Thyroid gland (tissue), 4 donors: ENCODE measurements around the gene SERTAD4.

Experiments
- POLR2A ChIP-seq, 2 donors: fragments of 450-650 bp; IDR thresholded peaks; one replicate each; pipeline ENCODE4 v1.6.1; 2017; ENCODE audit warnings: antibody characterized with exemption in 2 of 2, mild to moderate bottlenecking in 2 of 2, moderate library complexity in 1 of 2
- TF ChIP-seq, protein P1 (sequence below), 6 experiments: fragments of 200-600 bp in 3 of 6; fragments of 450-650 bp in 3 of 6; sonication (generic) in 3 of 6; IDR thresholded peaks; one replicate each; pipeline ENCODE4 v1.5.1; 2016 to 2019; ENCODE audit warnings: antibody characterized with exemption in 6 of 6, mild to moderate bottlenecking in 2 of 6, inconsistent platforms in 1 of 6, moderate library complexity in 1 of 6

DNA sequence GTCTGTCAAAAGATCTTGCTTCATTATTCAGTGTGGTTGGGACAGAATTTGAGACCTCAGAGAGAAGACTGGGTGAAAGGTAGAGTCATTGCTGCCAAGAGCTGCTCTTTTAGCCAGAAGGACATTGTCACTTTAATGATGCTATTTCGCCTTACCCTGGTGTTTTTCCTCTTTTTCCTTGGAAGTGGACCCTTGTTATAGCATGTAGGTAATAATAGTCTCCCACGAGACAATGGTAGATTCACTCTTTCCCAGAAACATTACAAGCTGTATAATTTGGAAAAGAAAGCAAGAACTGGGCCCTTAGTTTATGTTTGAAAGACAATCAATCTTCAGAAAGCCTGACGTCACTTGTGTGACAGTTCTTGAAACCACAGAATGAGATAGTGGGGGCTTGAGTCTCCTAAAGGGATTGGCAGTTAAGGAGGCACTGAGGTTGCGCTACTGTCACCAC is 3.8 kb downstream of the SERTAD4 start:
- TF ChIP-seq, protein P1, sequence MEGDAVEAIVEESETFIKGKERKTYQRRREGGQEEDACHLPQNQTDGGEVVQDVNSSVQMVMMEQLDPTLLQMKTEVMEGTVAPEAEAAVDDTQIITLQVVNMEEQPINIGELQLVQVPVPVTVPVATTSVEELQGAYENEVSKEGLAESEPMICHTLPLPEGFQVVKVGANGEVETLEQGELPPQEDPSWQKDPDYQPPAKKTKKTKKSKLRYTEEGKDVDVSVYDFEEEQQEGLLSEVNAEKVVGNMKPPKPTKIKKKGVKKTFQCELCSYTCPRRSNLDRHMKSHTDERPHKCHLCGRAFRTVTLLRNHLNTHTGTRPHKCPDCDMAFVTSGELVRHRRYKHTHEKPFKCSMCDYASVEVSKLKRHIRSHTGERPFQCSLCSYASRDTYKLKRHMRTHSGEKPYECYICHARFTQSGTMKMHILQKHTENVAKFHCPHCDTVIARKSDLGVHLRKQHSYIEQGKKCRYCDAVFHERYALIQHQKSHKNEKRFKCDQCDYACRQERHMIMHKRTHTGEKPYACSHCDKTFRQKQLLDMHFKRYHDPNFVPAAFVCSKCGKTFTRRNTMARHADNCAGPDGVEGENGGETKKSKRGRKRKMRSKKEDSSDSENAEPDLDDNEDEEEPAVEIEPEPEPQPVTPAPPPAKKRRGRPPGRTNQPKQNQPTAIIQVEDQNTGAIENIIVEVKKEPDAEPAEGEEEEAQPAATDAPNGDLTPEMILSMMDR (IDR thresholded peaks at IDR 0.05), result no peak
- TF ChIP-seq POLR2A (IDR thresholded peaks at IDR 0.05), result no peak
